GM21619 (cell line): ENCODE measurements around the gene EFCAB11.
A peak's percentile ranks its signal among the peaks of the same experiment; 100 is the strongest.

ENCODE experiments used
- ATAC-seq: cut with Tn5 transposase; IDR thresholded peaks from one replicate; pipeline ENCODE4 v1.9.1; 2021; ENCODE audit not compliant: unreplicated experiment

Gene EFCAB11

GRCh38 chr14:89957376-89957775 is 2.8 kb upstream of the EFCAB11 start:
- no peak for ATAC-seq

- ATAC-seq: no peak
Measured at GRCh38 chr14:89956661-89957009, 2.1 kb upstream of the EFCAB11 start.

GRCh38 chr14:89955745-89956660 is 1.5 kb upstream of the EFCAB11 start, which contains the start of gene TDP1:
Gene TDP1, plus strand, starts transcription at chr14:89955927. Its CDS starts 7,188 bp downstream, at chr14:89963115.
- ATAC-seq: peak; percentile 52

- peak; percentile 9 for ATAC-seq
Measured at GRCh38 chr14:89955022-89955744, 653 bp upstream of the EFCAB11 start.

- ATAC-seq: no peak
Measured at GRCh38 chr14:89953602-89954001, 928 bp downstream of the EFCAB11 start.

- ATAC-seq: no peak
Measured at GRCh38 chr14:89952576-89952975, 2.0 kb downstream of the EFCAB11 start.

GRCh38 chr14:89947344-89947743 is 7.2 kb downstream of the EFCAB11 start:
- no peak for ATAC-seq

- ATAC-seq: no peak
Measured at GRCh38 chr14:89941830-89942377, 12.6 kb downstream of the EFCAB11 start.

GRCh38 chr14:89936654-89937185 is 17.8 kb downstream of the EFCAB11 start:
- no peak for ATAC-seq

- ATAC-seq: no peak
Measured at GRCh38 chr14:89933002-89933401, 21.5 kb downstream of the EFCAB11 start.

- ATAC-seq: no peak
Measured at GRCh38 chr14:89927186-89927865, 27.2 kb downstream of the EFCAB11 start.

GRCh38 chr14:89926694-89927093 is 27.8 kb downstream of the EFCAB11 start:
- no peak for ATAC-seq

GRCh38 chr14:89924268-89924667 is 30.3 kb downstream of the EFCAB11 start:
- ATAC-seq: no peak

GRCh38 chr14:89922031-89922907 is 32.3 kb downstream of the EFCAB11 start:
- no peak for ATAC-seq

GRCh38 chr14:89921346-89921745 is 33.2 kb downstream of the EFCAB11 start:
- no peak for ATAC-seq

- no peak for ATAC-seq
Measured at GRCh38 chr14:89920056-89920455, 34.5 kb downstream of the EFCAB11 start.

- no peak for ATAC-seq
Measured at GRCh38 chr14:89918721-89919120, 35.8 kb downstream of the EFCAB11 start.

- no peak for ATAC-seq
Measured at GRCh38 chr14:89915114-89915878, 39.2 kb downstream of the EFCAB11 start.

- no peak for ATAC-seq
Measured at GRCh38 chr14:89912667-89913211, 41.8 kb downstream of the EFCAB11 start.
